ENCODE data around the gene NAA30. TPM values are rescaled to one million over a fixed set of nuclear protein-coding genes. Genes with fewer than 3 reads are reported as not detected.

The NAA30 gene
- total RNA-seq, 1 donor from 2014 or later: 20.8 TPM

GRCh38 chr14:57405562-57405961 lies 15.2 kb downstream of the NAA30 start:
- H3K4me3 Mint-ChIP-seq: no peak overlapping the region
- no peaks in the 10 kb centered on the region for H3K9me3 Mint-ChIP-seq
- H3K36me3 Mint-ChIP-seq (ENCODE audit: low read depth): peaks cover 26% of the 10 kb centered on the region
- H3K27me3 Mint-ChIP-seq (ENCODE audit: insufficient read depth): no peaks in the 10 kb centered on the region
- H3K4me1 Mint-ChIP-seq (ENCODE audit: low read depth): peaks cover 18% of the 10 kb centered on the region
- intact Hi-C loops (cut with micrococcal nuclease): no loop called here
- no peak overlapping the region for H3K27ac Mint-ChIP-seq
- no peak for DNase-seq (ENCODE audit: low spot score)

- peaks cover 9% of the 10 kb centered on the region for H3K4me1 Mint-ChIP-seq (ENCODE audit: low read depth)
- peaks cover 26% of the 10 kb centered on the region for H3K36me3 Mint-ChIP-seq (ENCODE audit: low read depth)
- no peak overlapping the region for H3K4me3 Mint-ChIP-seq
- intact Hi-C loops (cut with micrococcal nuclease): no loop called here
- H3K9me3 Mint-ChIP-seq: no peaks in the 10 kb centered on the region
- no peak overlapping the region for H3K27ac Mint-ChIP-seq
- no peaks in the 10 kb centered on the region for H3K27me3 Mint-ChIP-seq (ENCODE audit: insufficient read depth)
- no peak for DNase-seq (ENCODE audit: low spot score)
Measured at GRCh38 chr14:57408037-57408436, 17.7 kb downstream of the NAA30 start.

GRCh38 chr14:57408634-57409033 lies 18.2 kb downstream of the NAA30 start:
- Mint-ChIP-seq H3K27me3 (ENCODE audit: insufficient read depth) (no peaks in the 10 kb centered on the region), H3K36me3 (ENCODE audit: low read depth) (peaks cover 26% of the 10 kb centered on the region), H3K27ac (no peak overlapping the region), H3K4me3 (no peak overlapping the region), H3K9me3 (no peaks in the 10 kb centered on the region), H3K4me1 (ENCODE audit: low read depth) (peaks cover 9% of the 10 kb centered on the region)
- intact Hi-C loops (cut with micrococcal nuclease): no loop called here
- no peak for DNase-seq (ENCODE audit: low spot score)

- DNase-seq (ENCODE audit: low spot score): no peak
- no peaks in the 10 kb centered on the region for H3K27me3 Mint-ChIP-seq (ENCODE audit: insufficient read depth)
- intact Hi-C loops (cut with micrococcal nuclease): no loop called here
- peaks cover 17% of the 10 kb centered on the region for H3K36me3 Mint-ChIP-seq (ENCODE audit: low read depth)
- H3K4me1 Mint-ChIP-seq (ENCODE audit: low read depth): peaks cover 5% of the 10 kb centered on the region
- H3K4me3 Mint-ChIP-seq: no peak overlapping the region
- H3K27ac Mint-ChIP-seq: no peak overlapping the region
- H3K9me3 Mint-ChIP-seq: no peaks in the 10 kb centered on the region
Measured at GRCh38 chr14:57412341-57412740, 22.0 kb downstream of the NAA30 start.

GRCh38 chr14:57413849-57414248 lies 23.5 kb downstream of the NAA30 start:
- Mint-ChIP-seq H3K36me3 (ENCODE audit: low read depth) (peaks cover 11% of the 10 kb centered on the region), H3K27me3 (ENCODE audit: insufficient read depth) (no peaks in the 10 kb centered on the region), H3K4me3 (no peak overlapping the region), H3K4me1 (ENCODE audit: low read depth) (no peaks in the 10 kb centered on the region), H3K27ac (no peak overlapping the region), H3K9me3 (no peaks in the 10 kb centered on the region)
- no peak for DNase-seq (ENCODE audit: low spot score)
- intact Hi-C loops (cut with micrococcal nuclease): no loop called here

GRCh38 chr14:57417228-57417627 lies 26.8 kb downstream of the NAA30 start:
- Mint-ChIP-seq H3K4me1 (ENCODE audit: low read depth) (no peaks in the 10 kb centered on the region), H3K9me3 (no peaks in the 10 kb centered on the region), H3K27me3 (ENCODE audit: insufficient read depth) (no peaks in the 10 kb centered on the region), H3K27ac (no peak overlapping the region), H3K36me3 (ENCODE audit: low read depth) (peaks cover 6% of the 10 kb centered on the region), H3K4me3 (no peak overlapping the region)
- intact Hi-C loops (cut with micrococcal nuclease): no loop called here
- DNase-seq (ENCODE audit: low spot score): no peak

- H3K4me1 Mint-ChIP-seq (ENCODE audit: low read depth): no peaks in the 10 kb centered on the region
- no peaks in the 10 kb centered on the region for H3K9me3 Mint-ChIP-seq
- intact Hi-C loops (cut with micrococcal nuclease): no loop called here
- no peak overlapping the region for H3K27ac Mint-ChIP-seq
- no peak for DNase-seq (ENCODE audit: low spot score)
- H3K4me3 Mint-ChIP-seq: no peak overlapping the region
- peaks cover 2% of the 10 kb centered on the region for H3K27me3 Mint-ChIP-seq (ENCODE audit: insufficient read depth)
- peaks cover 2% of the 10 kb centered on the region for H3K36me3 Mint-ChIP-seq (ENCODE audit: low read depth)
Measured at GRCh38 chr14:57418999-57419398, 28.6 kb downstream of the NAA30 start.

- H3K27ac Mint-ChIP-seq: no peak overlapping the region
- intact Hi-C loops (cut with micrococcal nuclease): no loop called here
- H3K36me3 Mint-ChIP-seq (ENCODE audit: low read depth): no peaks in the 10 kb centered on the region
- H3K9me3 Mint-ChIP-seq: no peaks in the 10 kb centered on the region
- H3K4me3 Mint-ChIP-seq: no peak overlapping the region
- no peak for DNase-seq (ENCODE audit: low spot score)
- peaks cover 2% of the 10 kb centered on the region for H3K27me3 Mint-ChIP-seq (ENCODE audit: insufficient read depth)
- no peaks in the 10 kb centered on the region for H3K4me1 Mint-ChIP-seq (ENCODE audit: low read depth)
Measured at GRCh38 chr14:57420033-57420432, 29.6 kb downstream of the NAA30 start.

GRCh38 chr14:57420986-57421385 lies 30.6 kb downstream of the NAA30 start:
- Mint-ChIP-seq H3K4me1 (ENCODE audit: low read depth) (no peaks in the 10 kb centered on the region), H3K9me3 (no peaks in the 10 kb centered on the region), H3K27me3 (ENCODE audit: insufficient read depth) (peaks cover 2% of the 10 kb centered on the region), H3K27ac (no peak overlapping the region), H3K36me3 (ENCODE audit: low read depth) (no peaks in the 10 kb centered on the region), H3K4me3 (no peak overlapping the region)
- DNase-seq (ENCODE audit: low spot score): no peak
- intact Hi-C loops (cut with micrococcal nuclease): no loop called here

GRCh38 chr14:57435923-57436322 lies 45.5 kb downstream of the NAA30 start:
- no peak overlapping the region for H3K4me3 Mint-ChIP-seq
- H3K27ac Mint-ChIP-seq: no peak overlapping the region
- no peaks in the 10 kb centered on the region for H3K4me1 Mint-ChIP-seq (ENCODE audit: low read depth)
- DNase-seq (ENCODE audit: low spot score): no peak
- intact Hi-C loops (cut with micrococcal nuclease): no loop called here
- H3K9me3 Mint-ChIP-seq: peaks cover 3% of the 10 kb centered on the region
- H3K27me3 Mint-ChIP-seq (ENCODE audit: insufficient read depth): peaks cover 8% of the 10 kb centered on the region
- no peaks in the 10 kb centered on the region for H3K36me3 Mint-ChIP-seq (ENCODE audit: low read depth)

- DNase-seq (ENCODE audit: low spot score): no peak
- Mint-ChIP-seq H3K36me3 (ENCODE audit: low read depth) (no peaks in the 10 kb centered on the region), H3K9me3 (no peaks in the 10 kb centered on the region), H3K27ac (no peak overlapping the region), H3K4me3 (no peak overlapping the region), H3K4me1 (ENCODE audit: low read depth) (no peaks in the 10 kb centered on the region), H3K27me3 (ENCODE audit: insufficient read depth) (peaks cover 5% of the 10 kb centered on the region)
- intact Hi-C loops (cut with micrococcal nuclease): no loop called here
Measured at GRCh38 chr14:57461777-57462320, 71.5 kb downstream of the NAA30 start.

- Mint-ChIP-seq H3K27me3 (ENCODE audit: insufficient read depth) (peaks cover 3% of the 10 kb centered on the region), H3K9me3 (no peaks in the 10 kb centered on the region), H3K4me1 (ENCODE audit: low read depth) (no peaks in the 10 kb centered on the region), H3K27ac (no peak overlapping the region), H3K4me3 (no peak overlapping the region), H3K36me3 (ENCODE audit: low read depth) (no peaks in the 10 kb centered on the region)
- intact Hi-C loops (cut with micrococcal nuclease): no loop called here
- no peak for DNase-seq (ENCODE audit: low spot score)
Measured at GRCh38 chr14:57462551-57462950, 72.2 kb downstream of the NAA30 start.

- no peak overlapping the region for H3K4me3 Mint-ChIP-seq
- no peaks in the 10 kb centered on the region for H3K36me3 Mint-ChIP-seq (ENCODE audit: low read depth)
- H3K27ac Mint-ChIP-seq: no peak overlapping the region
- no peak for DNase-seq (ENCODE audit: low spot score)
- intact Hi-C loops (cut with micrococcal nuclease): no loop called here
- H3K4me1 Mint-ChIP-seq (ENCODE audit: low read depth): no peaks in the 10 kb centered on the region
- no peaks in the 10 kb centered on the region for H3K27me3 Mint-ChIP-seq (ENCODE audit: insufficient read depth)
- H3K9me3 Mint-ChIP-seq: no peaks in the 10 kb centered on the region
Measured at GRCh38 chr14:57464008-57464730, 73.8 kb downstream of the NAA30 start.
